C4-2B (cell line): ENCODE measurements around the gene RDH8.
A peak's percentile ranks its signal among the peaks of the same experiment; 100 is the strongest.

ENCODE experiments used
- CTCF ChIP-seq: fragments of 450-650 bp; conservative IDR thresholded peaks from 2 replicates; pipeline ENCODE4 v1.5.1; 2017; ENCODE audit warnings: mild to moderate bottlenecking
- ZFX ChIP-seq: fragments of 450-650 bp; IDR thresholded peaks from 2 replicates; pipeline ENCODE4 v1.6.1; 2017

- peak; percentile 97 for TF ChIP-seq CTCF
- TF ChIP-seq ZFX: no peak
These were observed 13.0 kb upstream of the RDH8 start for GRCh38 chr19:10000171-10000826.
